Osteoblast (primary cell): ENCODE measurements around the gene SHROOM3. TPM values are rescaled to one million over a fixed set of nuclear protein-coding genes. Genes with fewer than 3 reads are reported as not detected.

ENCODE experiments used
- DNase-seq: peaks from one replicate; pipeline ENCODE4 v3.0.0; 2011; ENCODE audit warnings: low spot score, mixed read lengths; ENCODE audit not compliant: insufficient read length; ENCODE audit errors: missing footprints
- H2AFZ ChIP-seq: 2 replicates; pipeline ENCODE4 v1.6.0; 2011; ENCODE audit warnings: mild to moderate bottlenecking, low read length
- H3K27ac ChIP-seq: 2 replicates; pipeline ENCODE4 v1.5.1; 2011; ENCODE audit warnings: mild to moderate bottlenecking, low read depth, low read length, moderate library complexity
- H3K27me3 ChIP-seq: 2 replicates; pipeline ENCODE4 v1.6.0; 2012; ENCODE audit warnings: mild to moderate bottlenecking, control low read depth, inconsistent platforms, low read length, moderate library complexity; ENCODE audit not compliant: insufficient read depth
- H3K36me3 ChIP-seq: 2 replicates; pipeline ENCODE4 v1.5.1; 2011; ENCODE audit warnings: mild to moderate bottlenecking, low read length, control low read depth, moderate library complexity; ENCODE audit not compliant: insufficient read depth
- H3K4me1 ChIP-seq: 2 replicates; pipeline ENCODE4 v1.5.1; 2011; ENCODE audit warnings: mild to moderate bottlenecking, low read length, control low read depth, moderate library complexity; ENCODE audit not compliant: insufficient read depth
- H3K4me2 ChIP-seq: 2 replicates; pipeline ENCODE4 v1.6.0; 2011; ENCODE audit warnings: mild to moderate bottlenecking, low read length; ENCODE audit not compliant: insufficient read depth
- H3K4me3 ChIP-seq: fragments of 200-600 bp; sonication (generic); 3 replicates; pipeline ENCODE4 v1.5.1; 2012; ENCODE audit warnings: mild to moderate bottlenecking, low read length, inconsistent platforms; ENCODE audit not compliant: insufficient read depth
- H3K79me2 ChIP-seq: 2 replicates; pipeline ENCODE4 v1.6.0; 2012; ENCODE audit warnings: mild to moderate bottlenecking, low read length, control low read depth, inconsistent platforms; ENCODE audit not compliant: insufficient read depth
- H3K9me3 ChIP-seq: 2 replicates; pipeline ENCODE4 v1.5.1; 2011; ENCODE audit warnings: low read depth, low read length, control low read depth
- H4K20me1 ChIP-seq: 2 replicates; pipeline ENCODE4 v1.6.0; 2012; ENCODE audit warnings: mild to moderate bottlenecking, low read length, control low read depth; ENCODE audit not compliant: insufficient read depth
- total RNA-seq: library from RNA; depleted of rRNA; stranded (reverse); fragments of >200 nt; gene quantifications from 2 replicates; pipeline ENCODE4 v1.2.3, GENCODE V29; 2012
- TF ChIP-seq, protein P1 (sequence below): IDR thresholded peaks from 2 replicates; pipeline ENCODE4 v1.5.1; 2011; ENCODE audit warnings: mild to moderate bottlenecking, low read depth, low read length, moderate library complexity; ENCODE audit errors: extremely low read depth

Gene SHROOM3
- total RNA-seq, 1 donor: 9.8 TPM

DNA sequence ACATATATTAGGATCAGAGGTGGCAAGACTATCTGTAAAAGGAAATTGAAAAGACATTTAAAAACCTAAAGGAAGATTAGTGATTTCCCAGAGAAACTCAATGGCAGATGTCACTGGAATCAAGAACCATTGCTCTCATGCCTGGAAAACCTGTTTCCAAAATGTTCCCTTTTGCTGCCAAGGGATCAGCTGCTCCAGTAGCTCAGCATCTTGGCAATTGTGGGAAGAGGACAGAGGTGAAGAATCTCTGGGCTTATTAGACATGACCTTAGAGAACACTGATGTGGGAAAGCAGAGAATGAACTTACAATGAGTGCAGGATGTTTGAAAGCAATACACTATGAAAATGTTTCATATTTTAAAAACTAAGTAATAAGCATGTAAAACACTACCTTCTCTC is 98.3 kb downstream of the SHROOM3 start:
- TF ChIP-seq, protein P1, sequence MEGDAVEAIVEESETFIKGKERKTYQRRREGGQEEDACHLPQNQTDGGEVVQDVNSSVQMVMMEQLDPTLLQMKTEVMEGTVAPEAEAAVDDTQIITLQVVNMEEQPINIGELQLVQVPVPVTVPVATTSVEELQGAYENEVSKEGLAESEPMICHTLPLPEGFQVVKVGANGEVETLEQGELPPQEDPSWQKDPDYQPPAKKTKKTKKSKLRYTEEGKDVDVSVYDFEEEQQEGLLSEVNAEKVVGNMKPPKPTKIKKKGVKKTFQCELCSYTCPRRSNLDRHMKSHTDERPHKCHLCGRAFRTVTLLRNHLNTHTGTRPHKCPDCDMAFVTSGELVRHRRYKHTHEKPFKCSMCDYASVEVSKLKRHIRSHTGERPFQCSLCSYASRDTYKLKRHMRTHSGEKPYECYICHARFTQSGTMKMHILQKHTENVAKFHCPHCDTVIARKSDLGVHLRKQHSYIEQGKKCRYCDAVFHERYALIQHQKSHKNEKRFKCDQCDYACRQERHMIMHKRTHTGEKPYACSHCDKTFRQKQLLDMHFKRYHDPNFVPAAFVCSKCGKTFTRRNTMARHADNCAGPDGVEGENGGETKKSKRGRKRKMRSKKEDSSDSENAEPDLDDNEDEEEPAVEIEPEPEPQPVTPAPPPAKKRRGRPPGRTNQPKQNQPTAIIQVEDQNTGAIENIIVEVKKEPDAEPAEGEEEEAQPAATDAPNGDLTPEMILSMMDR: no peak
- Histone ChIP-seq H3K27me3 (no peaks in the 10 kb centered on the region), H2AFZ (no peak overlapping the region), H3K79me2 (no peaks in the 10 kb centered on the region), H3K9me3 (no peaks in the 10 kb centered on the region), H3K36me3 (no peaks in the 10 kb centered on the region), H3K4me1 (peaks cover 14% of the 10 kb centered on the region), H3K4me2 (no peak overlapping the region), H3K27ac (no peak overlapping the region), H4K20me1 (no peaks in the 10 kb centered on the region), H3K4me3 (no peak overlapping the region)
- no peak for DNase-seq

DNA sequence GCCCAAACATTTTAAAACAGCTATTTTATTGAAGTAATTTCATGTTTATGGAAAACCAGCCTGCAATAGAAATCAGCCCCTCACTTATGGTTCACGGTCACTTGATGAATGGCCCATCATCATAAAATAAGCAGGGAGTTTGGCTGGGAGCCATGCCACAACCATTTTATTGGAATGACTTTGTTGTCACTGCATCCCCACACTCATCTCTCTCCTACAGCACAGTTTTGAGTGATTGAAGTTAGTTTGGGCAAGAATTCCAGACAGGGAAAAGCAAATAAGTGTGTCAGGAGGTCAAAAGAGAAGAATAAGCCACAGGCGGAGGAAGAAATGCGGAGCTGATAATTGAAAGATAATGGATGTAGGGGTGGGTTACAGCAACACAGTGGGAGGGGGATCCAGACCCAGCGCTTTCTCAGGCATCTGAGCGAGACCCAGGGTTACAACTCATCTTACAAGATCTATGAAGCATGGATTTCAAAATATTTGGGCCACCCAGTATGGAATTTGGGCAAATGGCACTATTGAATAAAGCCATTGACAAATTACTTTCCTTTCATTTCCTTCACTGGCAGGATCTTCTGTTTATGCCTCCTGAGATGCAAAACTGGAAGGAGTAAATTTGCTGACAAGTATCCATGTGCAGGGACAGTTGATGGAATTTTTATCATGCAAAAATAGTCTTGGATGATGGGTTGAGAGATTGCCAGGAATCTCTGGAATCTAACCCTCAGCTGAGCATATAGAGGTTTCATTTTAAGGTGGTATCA is 100.8 kb downstream of the SHROOM3 start:
- H3K4me2 ChIP-seq: peak overlapping the region; percentile 66
- no peaks in the 10 kb centered on the region for H4K20me1 ChIP-seq
- peak overlapping the region; percentile 54 for H3K27ac ChIP-seq
- no peaks in the 10 kb centered on the region for H3K36me3 ChIP-seq
- H3K9me3 ChIP-seq: no peaks in the 10 kb centered on the region
- TF ChIP-seq, protein P1: no peak
- peak overlapping the region; percentile 36 for H3K4me3 ChIP-seq
- H3K79me2 ChIP-seq: no peaks in the 10 kb centered on the region
- H3K4me1 ChIP-seq: peaks cover 23% of the 10 kb centered on the region
- peak; percentile 8 for DNase-seq
- no peaks in the 10 kb centered on the region for H3K27me3 ChIP-seq
- no peak overlapping the region for H2AFZ ChIP-seq

DNA sequence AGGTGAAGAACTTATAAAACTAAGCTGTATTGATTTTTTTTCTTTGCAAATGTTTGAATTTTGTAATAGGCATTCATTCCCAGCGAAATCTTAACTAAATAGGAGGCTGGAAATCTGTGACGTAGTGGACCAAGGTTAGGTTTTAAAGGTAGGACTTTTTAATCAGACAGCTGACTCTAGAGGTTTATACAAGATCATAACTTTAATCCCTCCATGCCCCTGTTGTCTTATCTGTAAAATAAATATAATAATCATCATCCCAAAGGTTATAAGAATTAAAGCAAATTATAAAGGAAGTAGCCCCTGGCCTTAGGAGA is 101.3 kb downstream of the SHROOM3 start:
- Histone ChIP-seq H3K4me1 (peaks cover 23% of the 10 kb centered on the region), H3K36me3 (no peaks in the 10 kb centered on the region), H3K4me2 (peak overlapping the region; percentile 66), H4K20me1 (no peaks in the 10 kb centered on the region), H2AFZ (no peak overlapping the region), H3K9me3 (no peaks in the 10 kb centered on the region), H3K27me3 (no peaks in the 10 kb centered on the region), H3K27ac (no peak overlapping the region), H3K79me2 (no peaks in the 10 kb centered on the region), H3K4me3 (no peak overlapping the region)
- DNase-seq: no peak
- TF ChIP-seq, protein P1: no peak

DNA sequence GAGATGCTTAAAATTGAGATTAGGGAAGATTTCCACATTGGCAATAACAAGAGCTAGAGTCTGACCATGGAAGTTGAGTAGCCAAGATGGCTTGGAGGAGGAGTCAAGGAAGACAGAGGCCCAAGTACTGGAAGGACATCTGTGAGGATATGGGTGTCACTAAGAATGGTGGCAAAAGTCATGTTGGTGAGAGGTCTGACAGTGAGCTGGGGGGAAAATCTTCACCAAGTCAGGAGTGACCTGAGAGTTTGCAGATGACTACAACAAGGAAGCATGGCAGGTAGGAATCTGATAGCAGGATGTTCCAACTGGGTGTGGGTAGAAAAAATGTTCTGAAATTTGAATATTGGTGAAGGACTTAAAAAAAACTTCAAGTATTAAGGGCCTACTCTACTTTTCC is 103.3 kb downstream of the SHROOM3 start:
- TF ChIP-seq, protein P1: no peak
- Histone ChIP-seq H2AFZ (no peak overlapping the region), H3K9me3 (no peaks in the 10 kb centered on the region), H3K36me3 (no peaks in the 10 kb centered on the region), H3K4me3 (no peak overlapping the region), H3K4me1 (peaks cover 23% of the 10 kb centered on the region), H3K79me2 (no peaks in the 10 kb centered on the region), H4K20me1 (no peaks in the 10 kb centered on the region), H3K4me2 (no peak overlapping the region), H3K27me3 (no peaks in the 10 kb centered on the region), H3K27ac (no peak overlapping the region)
- DNase-seq: no peak
